HG02678 (cell line): ENCODE data around the gene NASP.

Experiments used
- ATAC-seq: cut with Tn5 transposase; IDR thresholded peaks from one replicate; pipeline ENCODE4 v1.9.1; 2021; ENCODE audit warnings: mild to moderate bottlenecking, moderate library complexity; ENCODE audit not compliant: unreplicated experiment

The NASP gene

DNA sequence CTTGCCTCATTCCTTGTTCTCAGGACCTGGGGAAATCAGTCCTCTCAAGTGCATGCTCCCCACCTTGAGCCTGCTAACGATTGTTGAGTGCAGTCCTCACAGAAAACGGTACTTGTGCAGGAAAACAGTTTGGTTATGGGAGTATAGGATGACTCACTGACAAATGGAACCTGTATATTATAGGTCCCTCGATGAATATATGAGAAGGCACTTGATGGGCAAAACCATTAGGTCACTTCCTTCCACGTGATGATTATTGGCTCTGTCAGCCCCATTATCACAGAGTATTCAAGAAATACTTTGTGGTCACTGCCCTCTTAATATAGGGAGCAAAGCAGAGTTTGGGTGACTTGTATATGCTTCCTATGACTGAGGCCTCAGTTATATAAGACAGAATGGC is 33.8 kb downstream of the NASP start:
- ATAC-seq = no peak

DNA sequence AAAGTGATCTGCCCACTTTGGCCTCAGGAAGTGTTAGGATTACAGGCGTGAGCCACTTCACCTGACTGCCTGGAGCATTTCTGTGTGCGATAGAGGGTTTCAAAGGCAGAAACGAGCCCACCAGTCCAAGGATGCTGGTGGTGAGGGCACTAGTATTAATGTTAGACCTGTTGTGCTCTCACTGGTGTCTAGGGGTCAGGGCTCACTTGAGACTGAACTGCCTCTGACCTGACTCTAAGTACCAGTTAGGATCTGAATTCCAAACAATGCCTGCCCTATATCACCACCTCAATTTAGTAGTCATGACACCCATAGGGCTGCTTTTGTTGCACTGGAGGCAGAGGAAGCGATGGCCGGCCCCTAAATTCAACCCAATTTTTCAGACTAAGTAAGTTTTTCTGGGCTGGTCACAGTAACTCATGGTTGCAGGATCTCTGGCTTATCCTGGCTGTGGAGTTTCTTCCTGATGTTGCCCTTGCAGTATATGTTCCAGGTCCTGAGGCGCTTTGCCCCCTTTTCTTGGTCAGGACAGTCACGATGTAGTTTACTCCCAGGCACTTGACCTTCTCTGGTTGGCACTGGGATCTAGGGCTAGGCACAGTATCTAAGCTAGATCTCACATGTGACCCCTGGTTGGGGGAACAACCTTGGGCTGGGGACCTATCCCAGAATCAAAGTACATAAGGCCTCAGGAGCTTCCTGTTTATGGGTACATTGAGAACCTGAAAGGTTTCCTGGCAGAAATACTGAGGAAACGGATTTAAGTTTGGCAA is 35.5 kb downstream of the NASP start:
- ATAC-seq = no peak

DNA sequence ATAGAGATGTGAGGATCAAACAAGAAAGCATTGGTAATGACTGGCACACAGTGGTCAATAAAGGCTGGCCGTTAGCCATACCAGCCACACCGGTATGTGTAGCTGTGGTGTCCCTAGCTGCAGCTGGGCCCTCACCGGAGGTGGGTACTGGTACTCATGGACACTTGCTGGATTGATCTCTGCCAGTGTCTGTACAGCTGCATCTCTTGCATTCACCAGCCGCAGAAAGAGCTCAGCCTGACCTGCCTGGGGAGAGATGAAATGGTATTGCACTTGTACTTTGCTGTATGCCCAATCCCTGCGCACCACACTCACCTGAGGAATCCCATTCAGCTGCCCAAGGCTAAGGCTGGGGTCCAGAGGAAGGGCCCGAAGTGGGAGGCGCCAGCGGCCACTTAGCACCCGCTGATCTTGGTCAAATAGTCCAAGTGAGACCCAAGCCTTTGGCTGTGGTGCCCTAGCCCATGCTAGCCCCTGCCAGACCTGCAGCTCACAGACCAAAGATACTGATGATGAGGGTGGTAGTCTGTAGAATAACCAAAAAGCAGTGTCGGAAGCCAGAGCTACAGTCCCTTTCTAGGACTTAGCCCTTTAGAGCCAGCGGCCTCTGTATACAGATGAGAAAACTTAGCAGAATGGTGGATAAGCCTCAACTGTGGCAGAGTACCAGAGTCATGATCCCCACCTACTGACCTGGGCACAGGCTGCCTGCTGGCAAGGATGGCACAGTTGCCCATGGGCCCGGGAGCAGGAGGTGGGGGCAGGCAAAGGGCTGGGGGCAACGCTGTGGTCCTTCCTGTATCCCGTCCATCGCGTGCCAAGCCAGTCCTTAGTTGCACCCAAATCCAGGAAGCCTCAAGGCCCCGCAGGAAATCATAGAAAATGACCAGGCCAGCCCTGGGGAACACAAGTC is 37.0 kb downstream of the NASP start:
- no peak for ATAC-seq

DNA sequence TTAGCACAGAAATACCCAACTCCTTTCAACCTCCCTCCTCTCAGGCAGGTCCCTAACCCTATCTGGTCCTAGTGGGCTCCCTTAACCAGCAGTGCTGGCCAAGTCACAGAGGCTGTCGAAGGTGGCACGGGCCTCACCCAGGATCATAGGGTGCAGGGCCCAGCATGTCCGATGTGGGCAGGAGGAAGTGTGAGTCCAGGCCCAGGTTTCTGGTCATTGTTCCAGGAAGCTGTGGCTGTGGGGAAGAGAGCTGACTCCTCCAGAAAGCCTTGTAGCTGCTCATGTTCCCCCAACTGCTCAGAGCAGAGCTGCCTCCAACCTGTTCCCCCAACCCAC is 37.6 kb downstream of the NASP start:
- ATAC-seq = no peak

DNA sequence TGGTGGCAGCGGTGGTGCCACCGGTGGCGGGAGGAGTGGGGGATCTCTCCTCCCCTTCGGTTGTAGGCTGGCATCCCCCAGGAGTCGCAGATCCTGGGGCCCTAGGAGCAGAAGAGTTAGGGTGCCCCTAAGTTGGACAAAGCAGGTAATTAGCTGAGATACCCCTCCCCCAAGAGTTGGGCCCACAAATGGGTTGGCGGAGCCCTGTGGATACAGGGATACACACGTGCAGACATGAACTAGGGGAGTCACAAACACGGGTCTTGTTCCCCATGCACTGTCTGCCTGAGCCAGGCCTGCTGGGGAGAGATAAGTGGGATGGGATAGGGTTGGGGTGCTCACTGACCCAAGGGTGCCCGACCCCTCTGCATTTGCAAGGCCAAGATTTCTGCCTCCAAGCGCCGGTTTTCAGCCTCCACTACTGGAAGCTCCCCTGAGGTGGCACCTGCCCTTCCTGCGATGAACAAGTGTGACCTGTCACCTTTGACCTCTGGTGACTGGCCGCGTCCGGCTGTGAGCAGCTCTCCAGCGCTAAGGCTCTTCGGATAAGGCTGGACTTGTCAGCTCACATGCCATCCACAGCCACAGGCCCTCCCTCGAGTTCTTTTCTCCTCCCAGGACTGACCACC is 38.2 kb downstream of the NASP start:
- no peak for ATAC-seq

DNA sequence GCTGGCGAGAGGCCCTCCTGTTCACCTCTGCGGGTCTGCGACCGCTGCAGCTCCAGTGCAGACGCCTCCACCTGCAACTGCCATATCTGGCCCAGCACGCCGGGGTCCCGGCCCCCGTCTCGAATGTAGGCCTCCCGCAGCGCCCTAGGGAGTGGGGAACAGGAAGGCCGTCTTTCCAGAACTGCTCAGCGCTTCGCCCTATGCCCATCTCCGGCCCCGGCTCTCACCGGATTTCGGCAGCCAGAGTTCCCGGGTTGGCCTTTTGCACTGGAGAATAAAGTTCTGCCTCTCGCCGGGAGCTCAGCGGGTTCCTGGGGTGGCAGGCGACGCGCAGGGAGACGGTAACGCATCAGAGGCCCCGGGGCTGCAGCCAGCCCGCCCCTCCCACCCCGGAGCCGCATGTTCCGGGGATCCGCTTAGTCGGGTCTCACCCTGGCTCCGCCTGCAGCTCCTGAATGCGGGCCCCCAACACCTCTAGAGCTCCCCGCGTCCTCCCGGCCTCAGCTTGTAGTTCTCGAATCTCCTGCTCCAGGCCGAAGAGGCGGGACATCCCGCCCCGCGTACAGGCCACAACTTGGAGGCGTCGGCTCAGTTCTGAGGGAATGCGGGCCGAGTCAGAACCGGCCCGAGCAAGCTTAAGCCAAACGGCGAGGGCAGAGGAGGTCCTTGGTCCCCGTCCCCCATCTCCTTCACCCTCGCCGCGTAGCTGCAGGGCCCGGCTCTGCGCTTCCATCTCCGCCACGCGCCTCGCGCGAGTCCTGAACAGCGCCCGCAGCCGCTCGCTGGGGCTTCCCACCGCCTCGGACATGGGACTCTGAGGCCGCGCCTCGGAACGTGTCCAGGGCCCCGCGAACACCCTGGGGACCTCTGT is 38.9 kb downstream of the NASP start:
- no peak for ATAC-seq

DNA sequence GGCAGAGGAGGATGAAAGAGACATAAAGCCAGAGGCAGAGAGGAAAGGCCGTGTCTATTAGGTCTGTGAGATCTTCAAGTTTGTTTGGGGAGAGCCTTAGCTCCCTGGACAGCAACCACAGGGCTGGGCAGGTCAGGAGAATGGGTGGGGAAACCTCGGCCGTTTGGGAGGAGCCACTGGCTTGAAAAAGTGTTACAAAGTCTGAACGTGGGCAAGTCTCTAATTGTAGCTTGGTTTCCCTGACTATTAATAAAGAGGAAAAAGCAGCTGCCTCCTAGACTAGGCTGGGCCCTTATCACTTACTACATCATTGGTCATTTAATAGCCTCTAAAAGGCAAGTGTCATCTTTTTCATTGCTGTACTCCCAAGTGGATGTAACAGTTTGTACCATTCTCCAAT is 40.1 kb downstream of the NASP start, which contains the start of gene CCDC17:
Gene CCDC17 (minus strand): TSS at position 83 of the 400 bp plus-strand sequence. CDS start 145 bp downstream, outside the sequence.
- no peak for ATAC-seq

DNA sequence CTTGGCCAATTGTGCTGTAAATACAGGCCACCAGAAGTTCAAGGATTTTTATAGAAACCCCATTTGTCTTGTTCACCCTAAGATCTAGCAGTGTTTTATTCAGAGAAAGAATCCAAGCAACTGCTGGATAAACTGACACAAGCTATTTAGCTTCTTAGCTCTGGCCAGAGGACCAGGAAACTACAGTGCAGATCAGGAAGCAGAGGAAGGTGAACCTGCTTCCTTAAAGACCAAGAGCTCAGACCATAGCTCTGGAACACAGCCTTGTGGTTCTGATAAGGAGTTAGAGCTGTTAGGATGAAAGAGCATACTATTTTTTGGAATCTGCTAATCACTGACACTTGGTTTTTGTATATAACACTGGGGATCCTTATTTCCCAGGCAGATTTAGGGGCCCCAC is 45.2 kb downstream of the NASP start:
- no peak for ATAC-seq

DNA sequence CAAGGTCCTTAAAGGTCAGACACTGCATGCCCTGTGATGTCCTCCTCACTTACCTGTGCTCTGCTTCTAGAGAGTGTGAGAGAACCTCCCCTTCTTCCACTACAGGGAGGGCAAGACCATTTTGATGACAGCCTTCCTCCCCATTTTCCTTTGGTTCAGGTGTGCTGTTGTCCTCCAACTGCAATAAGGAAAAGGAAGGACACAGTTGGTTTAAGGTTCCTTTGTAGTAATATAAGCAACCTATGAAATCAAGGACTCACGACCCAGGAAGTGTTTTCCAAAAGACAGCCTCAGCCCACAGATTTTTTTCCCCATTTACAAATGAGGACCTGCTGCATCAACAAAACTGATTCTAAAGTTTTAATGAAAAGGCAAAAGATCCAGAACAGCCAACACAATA is 46.6 kb downstream of the NASP start:
- no peak for ATAC-seq

DNA sequence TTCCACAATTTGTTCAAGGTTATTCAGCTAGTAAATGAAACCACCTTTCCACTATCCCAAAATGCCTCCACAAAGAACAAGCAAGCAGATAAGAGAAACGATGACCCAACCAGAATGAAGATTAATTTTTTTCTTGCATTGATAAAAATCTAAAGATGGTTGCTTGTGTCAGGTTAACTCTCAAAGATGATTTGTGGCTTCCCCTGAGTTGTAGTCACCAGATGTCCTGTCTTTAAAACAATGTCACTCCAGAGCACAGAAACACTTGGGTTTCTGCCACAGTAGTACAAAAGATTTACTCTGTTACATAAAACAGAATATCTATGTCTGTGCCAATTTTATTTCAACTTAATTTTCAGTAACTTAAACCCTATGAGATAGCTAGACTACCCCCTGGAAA is 51.4 kb downstream of the NASP start:
- no peak for ATAC-seq

DNA sequence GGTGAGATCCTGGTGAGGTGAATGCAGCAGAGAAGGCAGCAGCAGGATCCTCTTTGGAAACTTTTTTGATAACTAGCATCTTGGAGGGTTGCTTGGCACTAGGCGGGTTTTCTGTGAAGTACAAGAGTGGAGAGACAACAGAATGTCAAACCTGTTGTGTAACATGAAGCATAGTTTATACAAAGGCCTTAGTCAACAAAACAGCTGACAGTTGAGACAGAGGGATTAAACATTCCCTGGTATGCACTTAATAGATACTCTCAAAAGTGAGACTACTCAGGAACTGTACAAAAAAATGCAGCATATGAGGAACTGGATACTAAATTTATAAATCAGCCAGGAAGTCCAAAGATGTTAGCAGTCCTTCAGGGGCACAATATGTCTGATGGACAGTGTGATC is 56.5 kb downstream of the NASP start:
- ATAC-seq = no peak

DNA sequence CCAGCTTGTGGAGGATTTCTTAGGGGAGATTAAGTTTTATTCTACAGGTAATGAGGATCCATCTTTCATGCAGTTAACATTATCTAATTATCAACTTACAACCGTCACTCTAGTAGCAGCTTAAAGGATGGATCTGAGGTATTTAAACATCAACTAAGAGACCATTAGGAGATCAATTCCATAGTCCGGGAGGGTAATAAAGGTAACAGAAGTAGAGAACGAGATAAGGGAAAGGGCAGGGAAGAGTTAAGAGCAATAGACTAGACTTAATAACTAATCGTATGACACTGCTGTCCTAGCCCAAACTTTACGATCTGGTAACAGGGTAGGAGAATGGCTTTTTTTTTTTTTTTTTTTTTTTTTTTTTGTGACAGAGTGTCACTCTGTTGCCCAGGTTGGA is 59.5 kb downstream of the NASP start:
- ATAC-seq = no peak

DNA sequence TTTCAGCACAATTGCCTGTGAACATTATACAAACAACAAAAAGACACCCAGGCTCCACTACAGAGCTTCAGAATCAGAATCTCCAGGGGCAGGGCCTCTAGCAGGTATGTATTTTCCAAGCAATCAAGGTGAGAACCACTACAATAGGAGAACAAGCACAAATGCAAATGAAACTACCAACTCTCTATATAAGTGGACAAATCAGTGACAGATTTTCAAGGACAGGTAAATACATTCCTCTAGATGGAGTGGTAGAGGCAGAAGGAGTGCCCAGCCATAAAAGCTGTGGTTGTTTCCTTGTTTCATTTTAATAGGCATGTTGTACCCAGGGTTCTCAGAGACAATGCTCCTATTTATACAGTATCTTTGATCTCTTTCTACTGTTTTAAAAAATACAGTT is 60.1 kb downstream of the NASP start:
- ATAC-seq = no peak

DNA sequence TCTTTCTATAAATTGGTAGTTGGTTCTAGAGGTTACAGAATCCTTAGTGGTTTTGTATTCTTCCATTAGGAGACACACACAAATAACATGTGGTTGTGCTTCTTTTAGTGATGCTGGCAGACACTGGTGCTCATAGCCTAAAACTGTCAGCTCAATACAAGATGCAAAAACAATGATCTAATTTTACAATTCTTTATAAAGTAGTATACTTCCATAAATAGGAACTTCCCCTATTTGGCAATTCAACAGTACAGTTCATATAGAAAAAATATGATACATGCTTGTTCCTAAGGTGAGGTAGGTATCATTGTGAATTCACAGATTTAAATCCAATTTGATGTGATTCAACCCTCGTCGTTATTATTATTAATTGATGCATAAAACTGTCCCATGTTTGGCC is 60.8 kb downstream of the NASP start:
- ATAC-seq = no peak

DNA sequence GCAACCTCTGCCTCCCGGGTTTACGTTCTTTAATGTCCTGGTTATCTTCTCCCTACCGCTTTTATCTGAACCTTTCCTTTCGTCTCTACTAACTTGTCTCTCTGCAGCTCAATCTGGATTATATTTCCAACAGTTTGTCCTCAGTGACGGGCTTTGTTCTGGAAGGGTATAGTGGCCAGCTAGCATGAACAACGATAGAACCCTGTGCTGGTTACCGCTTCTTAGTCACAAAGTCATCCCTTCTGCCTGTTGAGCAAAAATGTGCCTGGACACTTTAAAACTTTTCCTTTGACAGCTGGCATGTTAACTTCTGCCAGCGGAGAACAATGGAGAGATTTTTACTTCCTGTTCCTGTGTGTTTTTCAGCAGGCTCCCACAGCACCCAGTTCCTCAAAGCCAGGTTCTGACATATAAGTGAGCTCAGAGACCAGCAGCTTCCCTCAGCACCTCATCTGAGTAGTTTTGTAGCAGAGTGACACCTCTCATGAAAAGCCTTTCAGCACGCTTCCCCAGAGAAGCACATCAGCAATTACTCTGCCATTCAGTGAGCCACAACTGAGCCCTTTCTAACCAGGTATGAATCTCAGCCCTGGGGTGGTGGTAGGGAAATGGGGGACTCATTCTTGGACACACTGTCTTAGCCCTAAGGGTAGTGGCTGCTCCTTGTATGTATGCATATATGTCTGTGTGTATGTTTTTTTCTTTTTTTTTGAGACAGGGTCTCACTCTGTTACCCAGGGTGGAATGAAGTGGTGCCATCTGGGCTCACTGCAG is 63.6 kb downstream of the NASP start:
- no peak for ATAC-seq

DNA sequence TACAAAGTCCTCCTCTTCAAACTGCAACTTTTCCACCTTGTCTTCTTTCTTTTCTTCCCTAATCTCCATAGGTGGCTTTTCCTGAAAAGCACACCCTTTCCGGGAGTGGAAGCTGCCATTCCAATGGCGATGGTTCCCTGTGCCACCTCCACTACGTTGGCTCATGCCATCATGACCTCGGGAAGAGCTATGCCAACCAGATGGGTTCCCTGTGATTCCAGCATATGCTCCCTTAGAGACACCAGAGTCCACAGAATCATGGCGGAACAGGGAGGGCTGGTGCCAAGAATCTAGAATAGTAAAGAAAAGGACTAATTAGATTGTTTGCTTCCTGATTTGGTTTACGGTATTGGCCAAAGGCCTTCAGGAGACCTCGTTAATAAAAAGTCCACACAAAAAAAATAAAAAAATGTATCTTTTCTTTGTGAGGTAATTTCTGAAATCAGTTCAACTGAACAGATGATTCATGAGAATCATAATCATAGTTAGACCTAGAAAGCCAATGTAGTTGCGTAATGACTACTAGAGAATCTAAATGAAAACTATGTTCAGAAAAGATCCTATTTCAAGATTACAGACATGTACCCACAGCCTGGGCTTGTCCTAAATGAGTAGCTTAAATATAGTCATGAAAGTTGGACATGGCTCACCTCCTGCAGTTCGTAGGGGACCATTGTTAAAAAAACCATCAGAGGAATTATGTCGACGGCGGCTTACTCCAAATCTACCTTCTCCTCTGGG is 70.9 kb downstream of the NASP start:
- no peak for ATAC-seq

DNA sequence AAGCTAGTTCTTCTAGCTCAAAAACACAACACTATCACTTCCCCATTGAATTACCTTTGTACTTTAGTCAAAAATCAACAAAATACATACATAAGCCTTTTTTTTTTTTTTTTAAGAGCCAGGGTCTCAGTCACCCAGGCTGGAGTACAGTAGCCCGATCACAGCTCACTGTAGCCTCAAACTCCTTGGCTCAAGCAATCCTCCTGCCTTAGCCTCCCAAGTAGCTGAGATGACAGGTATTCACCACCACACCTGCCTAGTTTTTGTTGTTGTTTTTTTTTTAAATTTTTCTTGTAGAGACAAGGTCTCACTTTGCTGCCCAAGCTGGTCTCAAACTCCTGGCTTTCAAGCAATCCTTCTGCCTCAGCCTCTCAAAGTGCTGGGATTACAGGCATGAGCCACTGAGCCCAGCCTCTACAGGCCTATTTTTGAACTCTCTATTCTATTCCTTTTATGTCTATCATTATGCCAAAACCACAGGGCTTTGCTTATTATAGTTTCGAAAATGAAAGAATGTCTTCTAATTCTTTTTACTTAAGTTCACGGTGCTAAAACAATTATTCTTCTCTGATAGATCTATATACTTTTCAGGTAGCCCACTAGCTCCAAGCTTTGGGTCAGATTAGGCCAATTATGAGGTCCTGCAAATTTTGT is 72.9 kb downstream of the NASP start:
- ATAC-seq = no peak

DNA sequence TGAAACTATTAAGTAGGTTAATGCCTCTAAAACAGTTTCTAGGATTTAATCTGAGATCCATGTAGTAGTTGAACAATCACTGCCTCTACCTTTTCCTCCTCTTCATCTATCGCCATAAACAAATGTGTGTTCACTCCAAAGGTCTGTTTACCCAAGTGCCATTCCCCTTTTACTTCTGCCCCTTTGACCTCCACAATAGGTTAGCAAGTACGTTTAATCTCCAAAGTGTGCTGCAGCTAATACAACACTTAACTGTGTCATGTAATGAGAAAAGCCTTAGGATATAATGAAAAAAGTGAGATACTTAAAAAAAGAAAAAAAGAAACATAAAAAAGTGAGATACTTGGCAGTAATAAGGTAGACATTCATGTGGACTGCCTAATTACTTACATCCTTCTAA is 74.3 kb downstream of the NASP start:
- ATAC-seq = no peak

DNA sequence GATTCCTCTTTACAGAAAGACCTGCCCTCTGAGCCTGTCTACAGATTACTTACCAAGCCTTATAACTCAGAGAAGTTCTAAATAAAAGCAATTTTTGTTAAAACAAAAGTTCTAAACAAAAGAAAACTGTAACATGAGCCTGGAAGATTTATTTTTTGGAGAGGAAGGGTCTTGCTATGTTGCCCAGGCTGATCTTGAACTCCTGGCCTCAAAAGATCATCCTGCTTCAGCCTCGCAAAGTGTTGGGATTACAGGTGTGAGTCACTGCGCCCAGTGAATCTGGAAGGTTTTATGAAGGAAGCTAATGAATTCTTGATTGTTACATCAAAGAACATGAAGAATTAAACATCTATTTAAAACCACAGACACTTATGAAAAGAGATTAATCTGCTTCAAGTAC is 75.4 kb downstream of the NASP start:
- no peak for ATAC-seq
